Measurements from ENCODE around the gene NDUFV2. TPM values are rescaled to one million over a fixed set of nuclear protein-coding genes. Genes with fewer than 3 reads are reported as not detected.

Gene NDUFV2
- total RNA-seq, 2 donors from 2014 or later: 276 to 295 TPM

DNA sequence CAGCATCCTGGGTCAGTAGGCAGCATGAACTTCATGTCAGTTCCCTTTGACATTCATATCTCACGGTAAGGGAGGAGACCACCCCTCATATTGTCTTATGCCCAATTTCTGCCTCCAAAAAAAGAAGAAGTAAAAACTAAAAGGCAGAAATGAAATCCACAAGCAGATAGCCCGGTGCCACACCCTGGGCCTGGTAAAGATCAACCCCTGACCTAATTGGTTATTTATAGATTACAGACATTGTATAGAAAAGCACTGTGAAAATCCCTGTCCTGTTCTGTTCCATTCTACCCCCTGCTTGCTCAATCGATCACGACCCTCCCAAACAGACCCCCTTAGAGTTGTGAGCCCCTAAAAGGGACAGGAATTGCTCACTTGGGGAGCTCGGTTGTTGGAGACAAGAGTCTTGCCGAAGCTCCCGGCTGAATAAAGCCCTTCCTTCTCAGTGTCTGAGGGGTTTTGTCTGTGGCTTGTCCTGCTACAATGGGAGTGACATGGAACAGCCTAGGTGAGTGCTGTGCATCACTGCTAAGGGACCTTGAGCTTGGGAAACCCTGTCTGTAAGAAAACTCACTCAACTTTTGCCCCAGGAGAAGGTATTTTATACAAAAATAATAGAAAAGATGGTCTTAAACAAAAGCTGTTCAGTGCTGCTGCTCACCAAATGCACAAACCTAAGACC lies 11.1 kb downstream of the NDUFV2 start:
- peaks cover 12% of the 10 kb centered on the region for H3K36me3 Mint-ChIP-seq
- H3K27ac Mint-ChIP-seq: peak overlapping the region; percentile 31 to 92
- no peaks in the 10 kb centered on the region for H3K9me3 Mint-ChIP-seq
- DNase-seq (ENCODE audit: low spot score) (no peak), ATAC-seq (no peak)
- peaks cover 56 to 66% of the 10 kb centered on the region in 2 donors for H3K4me1 Mint-ChIP-seq (ENCODE audit: low read depth in 2 of 2)
- peak overlapping the region; percentile 16 for H3K4me3 Mint-ChIP-seq
- no peaks in the 10 kb centered on the region for H3K27me3 Mint-ChIP-seq

- H3K4me3 Mint-ChIP-seq: peak overlapping the region; percentile 89
- no peaks in the 10 kb centered on the region for H3K27me3 Mint-ChIP-seq
- peaks cover 25% of the 10 kb centered on the region for H3K36me3 Mint-ChIP-seq
- H3K9me3 Mint-ChIP-seq: no peaks in the 10 kb centered on the region
- H3K27ac Mint-ChIP-seq: peak overlapping the region; percentile 81 to 92
- no peak for DNase-seq (ENCODE audit: low spot score)
- peaks cover 48 to 63% of the 10 kb centered on the region in 2 donors for H3K4me1 Mint-ChIP-seq (ENCODE audit: low read depth in 2 of 2)
- ATAC-seq: no peak
Measured at GRCh38 chr18:9115984-9116383, 13.5 kb downstream of the NDUFV2 start.

DNA sequence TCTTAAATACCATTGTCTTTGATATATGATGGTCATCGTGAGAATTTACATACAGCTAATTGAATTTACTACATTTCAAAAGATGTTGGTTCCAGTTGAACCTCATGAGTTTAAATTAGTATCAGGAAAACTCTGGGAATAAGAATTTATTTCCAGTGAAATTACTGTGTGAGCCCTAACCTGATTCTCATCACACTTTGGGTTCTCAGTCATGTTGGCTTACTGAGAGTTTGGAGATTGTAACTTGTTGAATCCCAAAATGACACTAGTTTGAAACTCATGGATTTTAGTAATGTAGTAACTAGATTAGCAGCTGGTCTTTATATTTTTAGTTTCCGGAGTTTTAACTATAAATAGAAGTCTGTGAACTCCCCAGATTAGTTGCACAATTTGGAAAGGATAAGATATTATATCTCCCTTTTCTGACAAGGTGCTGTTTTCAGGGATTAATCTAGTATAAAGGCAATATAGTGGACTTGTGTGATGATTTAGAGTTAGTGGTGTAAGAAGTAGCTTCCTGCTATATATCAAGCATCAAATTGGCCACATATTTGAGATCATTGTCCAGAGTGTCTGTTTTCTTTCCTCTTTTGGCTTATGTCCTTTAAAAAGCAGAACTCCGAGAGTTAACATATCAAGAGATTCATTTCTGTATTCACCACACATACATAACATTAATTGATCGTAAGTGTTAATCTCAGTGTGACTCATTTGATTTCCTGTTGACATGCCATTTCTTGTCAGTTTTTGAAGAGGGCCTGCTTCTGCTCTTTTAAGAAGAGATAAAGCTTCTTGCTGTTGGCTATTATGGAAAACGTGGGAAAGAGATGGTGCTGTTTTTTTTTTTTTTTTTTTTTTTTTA lies 15.7 kb downstream of the NDUFV2 start:
- H3K4me3 Mint-ChIP-seq: peak overlapping the region; percentile 87
- DNase-seq (ENCODE audit: low spot score) (no peak), ATAC-seq (peak; percentile 71 to 76)
- peaks cover 32% of the 10 kb centered on the region for H3K36me3 Mint-ChIP-seq
- peaks cover 48 to 65% of the 10 kb centered on the region in 2 donors for H3K4me1 Mint-ChIP-seq (ENCODE audit: low read depth in 2 of 2)
- peak overlapping the region; percentile 81 to 92 for H3K27ac Mint-ChIP-seq
- H3K27me3 Mint-ChIP-seq: no peaks in the 10 kb centered on the region
- H3K9me3 Mint-ChIP-seq: no peaks in the 10 kb centered on the region

DNA sequence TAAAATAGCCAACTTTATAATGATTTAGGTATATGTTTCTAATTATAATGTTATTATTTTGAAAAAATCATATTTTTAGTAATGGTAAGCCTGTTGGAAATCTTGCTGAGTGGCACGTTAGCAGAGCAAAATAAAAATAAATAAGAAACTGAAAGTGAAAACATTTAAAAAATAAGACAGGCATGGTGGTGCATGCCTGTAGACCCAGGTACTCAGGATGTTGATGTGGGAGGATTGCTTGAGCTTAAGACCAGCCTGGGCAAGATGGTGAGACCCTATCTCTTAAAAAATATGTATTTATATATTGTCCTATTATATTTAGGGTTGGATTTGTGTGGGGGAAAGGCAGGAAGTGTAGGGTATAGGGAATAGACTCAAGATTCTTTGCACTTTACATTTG lies 18.3 kb downstream of the NDUFV2 start:
- Mint-ChIP-seq H3K36me3 (peaks cover 46% of the 10 kb centered on the region), H3K4me3 (peak overlapping the region; percentile 58), H3K9me3 (no peaks in the 10 kb centered on the region), H3K4me1 (ENCODE audit: low read depth in 2 of 2) (peaks cover 45 to 56% of the 10 kb centered on the region in 2 donors), H3K27ac (peak overlapping the region; percentile 73 to 75), H3K27me3 (no peaks in the 10 kb centered on the region)
- DNase-seq (ENCODE audit: low spot score): no peak
- peak in 1 of 2 donors; percentile 70 for ATAC-seq

- H3K4me3 Mint-ChIP-seq: no peak overlapping the region
- no peaks in the 10 kb centered on the region for H3K9me3 Mint-ChIP-seq
- H3K27me3 Mint-ChIP-seq: no peaks in the 10 kb centered on the region
- ATAC-seq (no peak), DNase-seq (ENCODE audit: low spot score) (no peak)
- peaks cover 55% of the 10 kb centered on the region for H3K36me3 Mint-ChIP-seq
- peaks cover 29 to 39% of the 10 kb centered on the region in 2 donors for H3K4me1 Mint-ChIP-seq (ENCODE audit: low read depth in 2 of 2)
- peak overlapping the region; percentile 33 to 47 for H3K27ac Mint-ChIP-seq
Measured at GRCh38 chr18:9123520-9123919, 21.0 kb downstream of the NDUFV2 start.

DNA sequence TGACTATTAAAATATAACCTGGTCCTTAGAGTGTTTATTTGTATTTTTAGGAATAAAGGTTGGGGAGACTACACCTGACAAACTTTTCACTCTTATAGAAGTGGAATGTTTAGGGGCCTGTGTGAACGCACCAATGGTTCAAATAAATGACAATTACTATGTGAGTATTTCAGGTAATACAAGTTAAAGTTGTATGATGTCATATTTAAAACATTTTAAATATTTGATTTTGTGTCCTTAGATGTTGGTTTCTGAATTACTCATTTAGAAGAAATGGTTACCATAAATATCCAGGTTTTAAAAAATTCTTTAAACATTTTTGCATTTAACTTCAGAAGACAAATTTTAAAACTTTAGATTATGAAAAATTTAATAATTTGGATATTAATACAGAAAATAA lies 22.3 kb downstream of the NDUFV2 start:
- H3K9me3 Mint-ChIP-seq: no peaks in the 10 kb centered on the region
- DNase-seq (ENCODE audit: low spot score) (no peak), ATAC-seq (no peak)
- H3K27me3 Mint-ChIP-seq: no peaks in the 10 kb centered on the region
- peaks cover 55% of the 10 kb centered on the region for H3K36me3 Mint-ChIP-seq
- no peak overlapping the region for H3K4me3 Mint-ChIP-seq
- H3K27ac Mint-ChIP-seq: peak overlapping the region; percentile 38 to 78
- peaks cover 24 to 34% of the 10 kb centered on the region in 2 donors for H3K4me1 Mint-ChIP-seq (ENCODE audit: low read depth in 2 of 2)

DNA sequence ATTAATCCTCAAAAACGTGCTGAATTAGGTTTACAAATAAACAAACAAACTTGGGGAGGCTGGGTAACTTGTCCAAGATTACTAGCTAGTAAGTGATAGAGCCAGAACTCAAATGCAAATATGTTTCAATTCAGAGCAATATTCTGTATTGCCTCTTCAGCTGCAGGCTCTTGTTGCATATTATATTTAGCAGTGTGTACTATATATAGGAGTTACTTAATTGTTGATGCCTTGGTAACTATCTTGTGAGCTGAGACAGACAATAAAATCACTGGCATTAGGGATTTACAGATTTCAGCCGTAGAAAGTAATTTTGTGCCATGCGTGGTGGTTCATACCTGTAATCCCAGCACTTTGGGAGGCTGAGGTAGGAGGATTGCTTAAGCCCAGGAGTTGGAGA lies 23.8 kb downstream of the NDUFV2 start:
- ATAC-seq (no peak), DNase-seq (ENCODE audit: low spot score) (no peak)
- Mint-ChIP-seq H3K4me1 (ENCODE audit: low read depth in 2 of 2) (peaks cover 17 to 30% of the 10 kb centered on the region in 2 donors), H3K27me3 (no peaks in the 10 kb centered on the region), H3K27ac (peak overlapping the region in 1 of 2 donors; percentile 78), H3K9me3 (no peaks in the 10 kb centered on the region), H3K4me3 (no peak overlapping the region), H3K36me3 (peaks cover 54% of the 10 kb centered on the region)

DNA sequence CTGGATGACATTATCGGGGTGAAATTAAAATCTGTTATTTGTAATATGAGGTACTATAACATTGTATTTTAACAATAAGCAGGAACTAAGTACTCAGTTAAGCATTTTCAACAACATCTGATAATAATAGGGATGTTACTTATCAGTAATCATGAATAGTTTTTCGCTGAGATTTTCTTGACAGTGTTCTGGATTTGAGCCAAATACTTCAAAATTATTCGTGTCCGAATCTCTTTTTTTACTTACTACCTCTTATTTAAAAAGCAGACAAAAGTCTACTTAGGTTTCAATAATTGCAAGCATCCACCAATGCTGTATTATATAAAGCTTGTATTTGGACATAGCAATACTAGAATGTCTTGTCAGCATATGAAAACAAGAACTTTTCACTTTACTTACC lies 27.7 kb downstream of the NDUFV2 start:
- Mint-ChIP-seq H3K36me3 (peaks cover 59% of the 10 kb centered on the region), H3K4me1 (ENCODE audit: low read depth in 2 of 2) (peaks cover 21 to 42% of the 10 kb centered on the region in 2 donors), H3K27me3 (no peaks in the 10 kb centered on the region), H3K4me3 (no peak overlapping the region), H3K27ac (peak overlapping the region; percentile 28 to 53), H3K9me3 (no peaks in the 10 kb centered on the region)
- ATAC-seq (no peak), DNase-seq (ENCODE audit: low spot score) (no peak)

DNA sequence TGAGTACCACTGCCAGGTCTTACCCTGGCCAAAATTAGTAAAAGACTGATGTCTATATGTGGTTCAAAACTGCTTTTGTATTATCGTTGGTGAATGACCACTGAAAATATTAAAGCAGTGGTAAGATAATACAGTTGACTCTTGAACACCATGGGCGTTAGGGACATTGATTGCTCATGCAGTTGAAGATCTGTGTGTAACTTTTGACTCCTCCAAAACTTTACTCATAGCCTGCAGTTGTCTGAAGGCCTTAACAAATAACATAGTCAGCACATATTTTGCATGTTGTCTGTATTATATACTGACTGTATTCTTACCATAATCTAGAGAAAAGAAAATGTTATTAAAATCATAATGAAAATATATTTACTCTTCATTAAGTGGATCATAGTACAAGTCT lies 28.3 kb downstream of the NDUFV2 start:
- Mint-ChIP-seq H3K4me1 (ENCODE audit: low read depth in 2 of 2) (peaks cover 26 to 48% of the 10 kb centered on the region in 2 donors), H3K9me3 (no peaks in the 10 kb centered on the region), H3K27me3 (no peaks in the 10 kb centered on the region), H3K4me3 (no peak overlapping the region), H3K36me3 (peaks cover 57% of the 10 kb centered on the region), H3K27ac (peak overlapping the region in 1 of 2 donors; percentile 52)
- no peak for DNase-seq (ENCODE audit: low spot score)
- ATAC-seq: no peak

DNA sequence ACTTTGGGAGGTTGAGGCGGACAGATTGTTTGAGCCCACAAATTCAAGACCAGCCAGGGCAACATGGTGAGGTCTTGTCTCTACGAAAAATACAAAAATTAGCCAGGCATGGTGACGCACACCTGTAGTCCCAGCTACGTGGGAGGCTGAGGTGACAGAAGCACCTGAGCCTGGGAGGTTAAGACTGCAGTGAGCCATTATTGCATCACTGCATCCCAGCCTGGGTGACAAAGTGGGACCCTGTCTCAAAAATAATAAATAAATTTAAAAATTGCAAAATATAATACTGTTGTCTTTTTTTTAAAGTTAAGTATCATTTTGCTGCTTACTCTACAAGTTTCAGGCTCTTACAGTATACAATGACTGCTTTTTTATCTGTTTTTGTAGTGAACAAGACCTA lies 30.1 kb downstream of the NDUFV2 start:
- peaks cover 47% of the 10 kb centered on the region for H3K36me3 Mint-ChIP-seq
- H3K27ac Mint-ChIP-seq: peak overlapping the region; percentile 93 to 95
- no peaks in the 10 kb centered on the region for H3K27me3 Mint-ChIP-seq
- DNase-seq (ENCODE audit: low spot score) (no peak), ATAC-seq (no peak)
- H3K4me3 Mint-ChIP-seq: no peak overlapping the region
- no peaks in the 10 kb centered on the region for H3K9me3 Mint-ChIP-seq
- H3K4me1 Mint-ChIP-seq (ENCODE audit: low read depth in 2 of 2): peaks cover 24 to 49% of the 10 kb centered on the region in 2 donors

- ATAC-seq (no peak), DNase-seq (ENCODE audit: low spot score) (no peak)
- Mint-ChIP-seq H3K36me3 (peaks cover 46% of the 10 kb centered on the region), H3K27ac (peak overlapping the region; percentile 93 to 95), H3K4me3 (peak overlapping the region; percentile 28), H3K4me1 (ENCODE audit: low read depth in 2 of 2) (peaks cover 24 to 47% of the 10 kb centered on the region in 2 donors), H3K27me3 (no peaks in the 10 kb centered on the region), H3K9me3 (no peaks in the 10 kb centered on the region)
Measured at GRCh38 chr18:9133225-9133624, 30.7 kb downstream of the NDUFV2 start.

- Mint-ChIP-seq H3K4me1 (ENCODE audit: low read depth in 2 of 2) (peaks cover 38 to 55% of the 10 kb centered on the region in 2 donors), H3K27ac (peak overlapping the region; percentile 93 to 95), H3K9me3 (no peaks in the 10 kb centered on the region), H3K27me3 (no peaks in the 10 kb centered on the region), H3K4me3 (peak overlapping the region; percentile 95), H3K36me3 (peaks cover 40% of the 10 kb centered on the region)
- DNase-seq (ENCODE audit: low spot score): no peak
- ATAC-seq: no peak
Measured at GRCh38 chr18:9135081-9135911, 32.8 kb downstream of the NDUFV2 start.

GRCh38 chr18:9135912-9136314 lies 33.4 kb downstream of the NDUFV2 start:
- peak overlapping the region; percentile 95 for H3K4me3 Mint-ChIP-seq
- H3K36me3 Mint-ChIP-seq: peaks cover 40% of the 10 kb centered on the region
- peak overlapping the region; percentile 93 to 95 for H3K27ac Mint-ChIP-seq
- peaks cover 41 to 61% of the 10 kb centered on the region in 2 donors for H3K4me1 Mint-ChIP-seq (ENCODE audit: low read depth in 2 of 2)
- DNase-seq (ENCODE audit: low spot score) (no peak), ATAC-seq (peak; percentile 11 to 40)
- H3K27me3 Mint-ChIP-seq: no peaks in the 10 kb centered on the region
- H3K9me3 Mint-ChIP-seq: no peaks in the 10 kb centered on the region
